GM18870 (cell line): ENCODE results near the gene SLC2A5.
"Not testable (repeated sequence)": the region's sequence is repeated elsewhere in the genome, so short reads cannot be mapped to it uniquely, and the experiment has no call there.

ENCODE experiments used
- ATAC-seq: cut with Tn5 transposase; IDR thresholded peaks from one replicate; pipeline ENCODE4 v1.9.1; 2021; ENCODE audit warnings: moderate library complexity; ENCODE audit not compliant: unreplicated experiment

SLC2A5 gene

DNA sequence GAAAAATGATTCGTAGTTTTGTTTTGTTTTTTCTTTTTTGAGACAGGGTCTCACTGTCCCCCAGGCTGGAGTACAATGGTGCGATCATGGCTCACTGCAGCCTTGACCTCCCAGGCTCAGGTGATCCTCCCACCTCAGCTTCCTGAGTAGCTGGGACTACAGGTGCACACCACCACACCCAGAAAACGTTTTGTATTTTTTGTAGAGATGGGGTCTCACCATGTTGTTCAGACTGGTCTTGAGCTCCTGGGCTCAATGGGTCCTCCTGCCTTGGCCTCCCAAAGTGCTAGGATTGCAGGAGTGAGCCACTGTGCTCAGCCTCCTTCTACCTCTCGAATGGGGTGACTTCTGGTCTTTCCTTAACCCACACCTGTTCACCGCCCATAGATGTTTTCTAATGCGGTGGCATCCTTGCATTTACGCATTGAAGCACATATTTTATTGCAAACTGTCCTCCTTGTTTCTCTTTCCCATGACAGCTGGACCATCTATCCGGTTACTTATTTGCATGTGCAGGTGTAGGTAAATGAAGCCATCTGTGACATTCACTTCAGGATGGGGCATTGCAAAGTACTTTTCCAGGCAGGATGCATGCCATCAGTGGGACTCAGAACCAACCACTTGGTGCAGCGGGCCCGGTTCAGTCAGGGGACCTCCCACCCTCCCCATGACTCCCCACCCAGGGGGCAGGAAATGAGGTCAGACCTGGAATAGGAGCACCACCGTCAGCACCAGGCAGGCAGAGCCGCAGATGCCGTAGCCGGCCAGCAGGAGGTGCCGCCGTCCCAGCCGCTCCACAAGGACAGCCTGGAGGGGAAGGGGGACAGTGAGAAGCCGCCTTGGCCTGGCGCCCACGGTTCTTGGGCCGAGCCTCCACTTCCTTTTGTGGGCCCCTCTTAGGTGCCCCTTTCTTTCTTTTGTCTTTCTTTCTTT is 59.7 kb downstream of the SLC2A5 start:
- ATAC-seq, result no peak

DNA sequence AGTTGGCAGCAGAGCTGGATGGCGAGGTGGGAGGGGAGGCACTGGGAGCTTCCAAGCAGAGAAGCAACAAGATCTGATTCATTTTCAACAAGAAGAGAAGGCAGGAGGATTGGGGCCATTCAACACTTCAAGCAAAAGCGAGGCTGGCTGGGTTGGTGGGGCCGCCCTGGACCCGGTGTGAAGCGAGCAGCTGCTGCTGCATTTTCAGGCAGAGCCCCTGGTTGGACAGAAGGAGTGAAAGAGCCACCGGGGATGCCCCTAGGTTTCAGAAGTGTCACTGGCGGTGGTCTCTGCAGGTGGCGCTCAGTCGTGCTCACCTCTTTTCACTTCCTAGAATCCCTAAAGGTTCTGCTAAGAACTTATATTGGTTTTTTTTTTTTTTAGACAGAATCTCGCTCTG is 61.2 kb downstream of the SLC2A5 start:
- ATAC-seq, result no peak

DNA sequence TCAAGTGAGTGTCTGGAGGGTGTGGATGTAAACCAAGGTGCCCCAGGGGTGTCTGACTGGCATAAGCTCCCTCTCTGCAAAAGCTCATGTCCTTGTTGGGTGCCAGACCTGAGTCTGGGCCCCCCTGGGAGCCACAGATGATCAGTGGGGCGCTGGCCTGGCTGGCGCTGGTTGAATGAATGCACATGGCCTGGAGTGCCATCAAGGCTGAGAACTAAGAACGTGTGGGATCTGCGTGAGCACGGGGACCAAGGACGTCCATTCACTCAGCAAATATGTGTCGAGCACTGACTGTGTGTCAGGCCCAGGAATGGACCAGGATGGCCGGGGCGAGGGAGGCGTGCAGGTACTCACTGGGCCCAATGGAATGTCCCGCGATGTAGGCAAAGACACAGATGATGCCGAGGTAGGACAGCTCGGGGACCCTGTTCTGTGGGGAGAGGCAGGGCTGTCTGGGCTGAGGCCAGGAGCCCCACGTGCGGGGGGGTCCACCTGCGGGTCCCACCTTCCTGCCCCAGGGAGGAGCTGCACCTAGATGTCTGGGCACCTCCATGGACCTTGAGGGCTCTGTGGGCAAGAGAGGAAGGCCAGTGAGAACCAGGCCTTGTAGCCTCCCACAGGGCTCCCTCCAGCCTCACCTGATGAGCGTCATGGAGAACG is 62.3 kb downstream of the SLC2A5 start:
- ATAC-seq, result no peak

DNA sequence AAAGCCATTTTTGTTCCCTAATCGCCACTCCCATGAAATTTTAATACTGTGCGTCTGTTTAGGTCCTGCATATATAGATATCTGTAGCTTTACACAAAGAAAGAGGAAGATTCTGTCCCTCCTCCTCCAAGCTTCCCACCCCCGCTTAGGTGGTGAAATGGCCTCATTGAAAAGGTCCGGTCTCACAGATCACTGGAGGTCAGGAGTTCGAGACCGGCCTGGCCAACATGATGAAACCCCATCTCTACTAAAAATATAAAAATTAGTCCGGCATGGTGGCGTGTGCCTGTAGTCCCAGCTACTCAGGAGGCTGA is 64.1 kb downstream of the SLC2A5 start:
- ATAC-seq, result no peak

DNA sequence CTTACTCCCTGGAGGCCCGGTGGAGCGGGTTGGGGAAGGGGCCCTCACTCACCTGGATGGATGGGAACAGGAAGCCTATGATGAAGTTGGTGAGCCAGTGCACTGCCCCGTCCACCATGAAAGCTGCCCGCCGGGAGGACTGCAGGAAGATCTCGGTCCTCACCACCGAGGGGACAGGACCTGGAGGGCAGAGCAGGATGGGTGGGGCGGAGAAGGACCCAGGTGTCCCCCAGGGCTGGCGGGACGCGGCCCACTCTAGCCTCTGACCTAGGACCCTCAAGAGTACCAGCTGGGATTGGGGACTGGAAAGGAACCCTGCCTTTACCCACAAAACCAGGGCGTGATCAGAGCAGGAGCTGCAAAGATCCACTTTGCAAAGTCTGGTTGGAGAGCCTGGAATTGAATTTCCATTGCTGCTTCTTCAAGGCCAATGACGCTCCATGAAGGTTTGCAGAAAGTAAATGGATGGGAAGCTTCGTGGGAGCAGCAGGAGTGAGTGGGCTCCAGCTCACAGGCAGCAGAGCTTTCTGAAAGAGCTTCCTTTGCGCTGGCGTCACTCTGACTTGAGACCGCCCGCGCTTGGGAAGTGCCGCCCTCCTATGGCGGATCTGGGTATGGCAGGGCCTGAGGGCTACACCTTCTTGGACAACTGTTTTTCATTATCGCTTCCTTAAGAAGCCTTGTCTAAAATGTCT is 64.6 kb downstream of the SLC2A5 start:
- no peak for ATAC-seq

DNA sequence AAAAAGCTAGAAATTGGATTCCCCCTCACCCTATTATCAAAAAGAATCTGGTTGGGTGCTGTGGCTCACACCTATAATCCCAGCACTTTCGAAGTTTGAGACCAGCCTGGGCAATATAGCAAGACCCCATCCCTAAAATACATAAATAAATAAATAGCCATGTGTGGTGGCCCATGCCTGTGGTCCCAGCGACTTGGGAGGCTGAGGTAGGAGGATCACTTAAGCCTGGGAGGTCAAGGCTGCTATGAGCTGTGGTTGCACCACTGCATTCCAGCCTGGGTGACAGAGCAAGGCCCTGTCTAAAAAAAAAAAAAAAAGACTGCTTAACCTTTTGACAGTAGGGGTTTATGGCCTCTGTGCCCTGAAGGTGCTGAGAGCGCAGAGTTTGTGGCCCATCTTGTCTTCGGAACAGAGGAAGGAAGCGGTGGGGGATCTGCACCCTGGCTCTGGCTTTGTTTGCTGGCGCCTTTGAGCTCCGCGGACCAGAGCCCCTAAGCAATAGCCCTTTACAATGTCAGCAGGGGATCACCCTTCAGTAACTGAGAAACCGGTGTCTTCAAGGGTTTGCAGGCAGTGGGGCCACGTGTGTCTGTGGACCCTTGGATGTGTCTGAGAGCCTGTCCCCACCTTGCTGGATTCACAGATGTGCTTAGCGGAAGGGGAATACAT is 65.3 kb downstream of the SLC2A5 start:
- ATAC-seq, result no peak

DNA sequence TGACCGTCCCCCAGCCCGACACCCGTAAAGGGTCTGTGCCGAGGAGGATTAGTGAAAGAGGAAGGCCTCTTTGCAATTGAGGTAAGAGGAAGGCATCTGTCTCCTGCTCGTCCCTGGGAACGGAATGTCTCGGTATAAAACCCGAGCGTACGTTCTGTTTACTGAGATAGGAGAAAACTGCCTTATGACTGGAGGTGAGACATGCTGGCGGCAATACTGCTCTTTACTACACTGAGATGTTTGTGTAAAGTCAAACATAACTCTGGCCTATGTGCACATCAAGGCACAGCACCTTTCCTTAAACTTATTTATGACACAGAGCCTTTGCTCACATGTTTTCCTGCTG is 67.2 kb downstream of the SLC2A5 start:
- not testable (repeated sequence) for ATAC-seq

DNA sequence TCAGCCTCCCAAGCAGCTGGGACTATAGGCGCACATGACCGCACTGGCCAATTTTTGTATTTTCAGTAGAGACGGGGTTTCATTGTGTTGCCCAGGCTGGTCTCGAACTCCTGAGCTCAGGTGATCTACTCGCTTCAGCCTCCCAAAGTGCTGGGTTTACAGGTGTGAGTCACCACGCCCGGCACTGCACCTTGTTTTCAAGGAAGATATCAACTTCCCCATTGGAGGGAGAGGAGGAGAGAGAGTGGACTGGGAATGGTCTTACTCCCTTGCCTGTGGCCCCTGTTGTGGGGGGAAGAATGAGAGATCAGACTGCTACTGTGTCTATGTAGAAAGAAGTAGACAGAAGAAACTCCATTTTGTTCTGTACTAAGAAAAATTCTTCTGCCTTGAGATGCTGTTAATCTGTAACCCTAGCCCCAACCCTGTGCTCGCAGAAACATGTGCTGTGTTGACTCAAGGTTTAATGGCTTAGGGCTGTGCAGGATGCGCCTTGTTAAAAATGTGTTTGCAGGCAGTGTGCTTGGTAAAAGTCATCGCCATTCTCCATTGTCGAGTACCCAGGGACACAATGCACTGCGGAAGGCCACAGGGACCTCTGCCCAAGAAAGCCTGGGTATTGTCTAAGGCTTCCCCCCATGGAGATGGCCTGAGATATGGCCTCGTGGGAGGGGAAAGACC is 67.8 kb downstream of the SLC2A5 start:
- not testable (repeated sequence) for ATAC-seq

DNA sequence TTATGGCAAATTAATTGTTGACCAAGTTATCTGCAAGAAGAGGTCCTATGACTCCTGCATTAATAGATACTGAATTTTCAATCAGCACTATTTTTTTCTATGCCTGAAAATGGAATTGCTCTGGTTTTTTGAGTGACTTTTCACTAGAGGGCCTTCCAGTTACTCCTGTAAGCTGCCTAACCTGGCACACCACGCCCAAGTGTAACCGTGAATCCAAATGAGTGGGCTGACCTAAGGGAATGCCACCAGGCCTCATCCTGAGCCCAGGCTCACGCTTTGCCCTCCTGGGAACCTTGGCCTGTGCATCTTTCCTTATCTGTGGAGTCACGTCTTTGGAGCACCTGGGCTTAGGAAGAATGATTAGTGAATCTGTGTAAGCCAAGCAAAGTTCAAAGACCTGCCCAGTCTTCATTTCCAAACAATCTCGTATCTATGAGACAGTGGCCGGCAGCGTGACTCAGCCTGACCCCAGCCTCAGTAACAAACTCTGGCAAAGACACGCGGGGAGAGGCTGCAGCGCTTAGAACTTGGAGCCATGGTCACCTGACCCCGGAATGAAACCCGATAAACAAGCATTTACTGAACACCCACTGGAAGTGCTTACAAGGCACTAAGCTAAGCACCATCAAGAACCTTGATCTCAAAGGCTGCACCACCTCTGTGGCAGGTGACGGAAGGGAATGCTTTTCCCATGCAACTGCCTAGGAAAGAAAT is 75.3 kb downstream of the SLC2A5 start:
- not testable (repeated sequence) for ATAC-seq

DNA sequence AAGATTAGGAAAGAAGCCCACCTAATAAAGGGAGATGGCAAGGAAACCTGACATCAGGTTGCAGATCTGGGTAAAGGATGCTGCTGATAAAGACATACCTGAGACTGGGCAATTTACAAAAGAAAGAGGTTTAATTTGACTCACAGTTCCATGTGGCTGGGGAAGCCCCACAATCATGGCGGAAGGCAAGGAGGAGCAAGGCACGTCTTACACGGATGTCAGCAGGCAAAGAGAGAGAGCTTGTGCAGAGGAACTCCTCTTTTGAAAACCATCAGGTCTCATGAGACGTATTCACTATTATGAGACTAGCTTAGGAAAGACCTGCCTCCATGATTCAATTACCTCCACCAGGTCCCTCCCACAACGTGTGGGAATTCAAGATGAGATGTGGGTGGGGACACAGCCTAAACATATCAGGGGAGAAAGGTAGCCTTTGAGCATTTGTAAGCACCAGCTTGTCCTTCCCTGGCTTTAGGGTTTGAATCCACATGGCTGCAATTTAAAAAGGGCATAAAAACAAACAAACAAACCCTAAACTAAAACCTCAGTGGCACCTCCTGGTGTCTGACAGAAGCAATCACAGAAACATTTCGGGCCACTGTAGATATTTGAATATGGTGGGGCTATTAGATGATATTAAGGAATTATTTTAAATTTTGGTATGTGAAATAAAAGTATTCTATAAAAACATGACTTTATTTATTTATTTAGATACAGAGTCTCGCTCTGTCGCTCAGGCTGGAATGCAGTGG is 76.3 kb downstream of the SLC2A5 start:
- ATAC-seq, result no peak

DNA sequence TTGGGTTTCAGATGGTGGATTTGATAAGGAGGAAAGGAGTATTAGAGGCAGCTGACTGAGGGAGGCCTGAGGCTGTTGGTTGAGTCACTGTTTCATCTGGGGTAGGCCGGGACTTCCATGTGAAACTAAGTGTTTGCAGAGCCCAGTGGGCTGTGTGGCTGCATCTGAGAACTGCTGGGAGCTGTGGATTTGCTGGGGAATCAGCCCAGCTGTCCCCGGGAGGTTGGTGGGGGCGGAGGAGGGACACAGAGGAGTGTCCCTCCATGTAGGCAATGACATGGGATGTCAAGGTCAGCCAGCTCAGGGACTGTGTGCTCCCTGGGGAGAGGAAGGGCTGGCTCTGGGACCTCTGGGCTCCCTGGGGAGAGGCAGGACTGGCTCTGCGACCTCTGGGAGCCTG is 79.6 kb downstream of the SLC2A5 start:
- no peak for ATAC-seq

DNA sequence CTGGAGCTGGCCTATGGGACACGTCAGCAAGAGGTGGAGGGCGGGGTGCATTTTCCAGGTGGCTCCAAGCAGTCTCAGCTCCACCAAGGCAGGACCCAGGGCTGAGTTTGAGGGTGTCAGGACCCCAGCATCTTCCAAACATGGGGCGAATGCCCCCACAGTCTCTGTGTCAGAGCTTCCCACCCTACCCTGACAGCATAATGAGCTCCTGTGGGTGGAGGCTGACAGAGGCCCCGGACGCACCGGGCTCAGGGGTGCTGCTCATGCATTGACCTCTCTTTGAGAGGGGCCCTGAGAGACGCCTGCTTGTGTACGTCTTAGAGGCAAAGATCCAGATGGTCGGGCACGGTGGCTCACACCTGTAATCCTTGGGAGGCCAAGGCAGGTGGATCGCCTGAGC is 80.4 kb downstream of the SLC2A5 start:
- no peak for ATAC-seq

DNA sequence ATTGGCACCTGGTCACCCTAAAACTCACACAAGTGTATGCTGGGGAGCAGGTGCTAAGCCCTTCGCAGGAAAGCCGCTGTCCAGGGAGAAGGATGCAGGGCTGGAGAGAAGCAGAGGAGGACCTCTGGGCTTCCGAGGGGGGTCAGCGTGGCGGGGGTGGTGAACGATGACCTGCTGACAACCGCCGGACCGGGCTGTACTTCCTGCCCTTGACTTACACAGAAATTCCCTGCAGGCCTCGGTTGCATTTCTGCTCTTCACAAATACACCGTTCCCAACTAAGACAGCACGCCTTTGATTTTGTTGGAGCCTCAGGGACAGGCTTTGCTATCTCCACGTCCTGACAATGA is 80.8 kb downstream of the SLC2A5 start:
- ATAC-seq, result no peak

DNA sequence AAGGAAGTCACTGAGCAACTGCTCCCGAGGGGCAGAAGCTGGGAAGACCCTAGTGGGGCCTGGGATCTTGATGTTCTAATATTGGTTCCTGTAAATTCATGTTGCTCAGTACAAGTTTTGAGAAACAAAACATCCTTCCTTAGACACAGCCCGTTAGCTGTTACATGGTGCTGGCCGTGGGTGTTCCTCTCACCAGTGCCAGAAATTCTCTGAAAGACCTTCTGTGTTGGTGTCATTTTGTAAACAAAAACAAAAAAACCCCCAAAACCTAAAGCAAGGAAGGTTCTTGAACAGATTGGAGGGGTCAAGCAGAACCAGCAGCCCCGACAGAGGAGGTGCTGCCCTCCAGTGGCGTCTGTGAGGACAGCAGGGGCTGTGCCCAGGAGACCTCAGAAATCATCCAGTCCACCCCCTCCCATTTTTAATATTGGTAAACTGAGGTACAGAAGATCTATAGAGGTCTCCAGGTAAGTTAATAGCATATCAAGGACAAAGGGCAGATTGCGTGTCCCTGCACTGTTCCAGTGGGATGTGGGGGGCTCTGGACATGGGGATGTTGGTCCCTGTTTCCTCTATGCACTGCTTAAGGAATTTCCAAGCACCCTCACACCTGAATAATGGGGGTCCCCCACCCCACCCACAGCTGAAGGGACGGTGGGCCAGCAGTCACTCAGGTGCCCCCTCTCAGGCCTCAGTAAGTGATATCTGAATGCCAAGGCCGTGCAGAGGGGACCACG is 81.4 kb downstream of the SLC2A5 start:
- no peak for ATAC-seq

DNA sequence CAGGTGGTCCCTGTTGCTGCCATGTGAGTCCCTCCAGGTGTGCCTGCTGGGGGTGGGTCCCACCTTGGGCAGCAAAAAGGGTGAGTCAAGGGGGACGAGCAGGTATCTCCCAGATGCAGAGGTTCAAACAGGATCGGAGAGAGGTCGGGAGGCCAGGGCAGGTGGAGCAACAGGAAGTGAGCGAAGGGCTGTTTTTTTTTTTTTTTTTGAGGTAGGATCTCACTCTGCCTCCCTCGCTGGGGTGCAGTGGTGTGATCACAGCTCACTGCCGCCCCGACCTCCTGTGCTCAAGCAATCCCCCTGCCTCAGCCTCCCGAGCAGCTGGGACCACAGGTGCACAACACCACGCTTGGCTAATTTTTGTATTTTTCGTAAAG is 82.6 kb downstream of the SLC2A5 start:
- ATAC-seq, result no peak

DNA sequence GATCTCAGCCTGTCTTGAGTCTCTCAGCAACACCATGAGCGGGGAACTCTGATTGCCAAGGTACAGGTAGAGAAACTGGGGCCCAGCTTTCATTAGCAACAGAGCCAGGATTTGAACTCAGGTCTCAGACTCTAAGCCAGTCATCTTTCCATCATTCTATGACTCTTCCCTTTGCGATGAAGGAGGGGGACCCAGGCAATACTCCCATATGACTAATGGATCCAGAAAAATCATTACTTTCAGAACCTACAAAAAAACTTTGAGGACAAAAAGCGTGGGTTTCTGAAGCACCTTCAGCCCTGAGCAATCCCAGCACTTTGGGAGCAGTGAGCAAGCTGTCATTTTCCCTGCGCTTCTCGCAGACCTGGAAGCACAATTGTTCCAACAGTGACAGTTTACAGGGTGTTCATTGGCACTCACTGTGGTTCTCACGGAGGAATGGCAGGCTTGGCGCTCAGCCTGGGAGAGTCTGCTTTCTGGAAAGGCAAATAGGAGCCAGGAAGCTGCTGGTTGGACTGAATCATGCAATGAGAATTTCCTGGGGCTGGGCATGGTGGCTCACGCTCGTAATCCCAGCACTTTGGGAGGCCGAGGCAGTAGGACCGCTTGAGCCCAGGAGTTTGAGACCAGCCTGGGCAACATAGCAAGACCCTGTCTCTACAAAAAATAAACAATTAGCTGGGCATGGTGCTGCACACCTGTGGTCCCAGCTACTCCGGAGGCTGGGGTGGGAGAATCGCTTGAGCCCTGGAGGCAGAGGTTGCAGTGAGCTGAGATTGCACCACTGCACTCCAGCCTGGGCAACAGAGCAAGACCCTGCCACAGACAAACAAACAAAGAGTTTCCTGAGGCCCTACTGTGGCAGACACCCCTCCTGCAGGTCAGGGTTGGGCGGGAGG is 83.3 kb downstream of the SLC2A5 start:
- no peak for ATAC-seq
